HepG2 (cell line): ENCODE measurements around the gene DRG1. TPM values are rescaled to one million over a fixed set of nuclear protein-coding genes. Genes with fewer than 3 reads are reported as not detected.

Source experiments
- DPF2 ChIP-seq: sonication (generic); formaldehyde crosslinking; IDR thresholded peaks from 2 replicates; pipeline ENCODE4 v1.4.0; 2020; ENCODE audit warnings: mild to moderate bottlenecking, low read depth, missing genetic modification reagents, borderline replicate concordance
- ELF1 ChIP-seq: sonication (generic); formaldehyde crosslinking; IDR thresholded peaks from 2 replicates; pipeline ENCODE4 v1.4.0; 2020; ENCODE audit warnings: missing genetic modification reagents
- NBN ChIP-seq: fragments of 450-650 bp; conservative IDR thresholded peaks from 2 replicates; pipeline ENCODE4 v1.6.1; 2017
- NCOA5 ChIP-seq: sonication (generic); formaldehyde crosslinking; IDR thresholded peaks from 2 replicates; pipeline ENCODE4 v1.4.0; 2020; ENCODE audit warnings: missing genetic modification reagents
- NCOR1 ChIP-seq: fragments of 200-600 bp; sonication (generic); IDR thresholded peaks from 2 replicates; pipeline ENCODE4 v1.7.0; 2017; ENCODE audit warnings: antibody characterized with exemption, low read length, borderline replicate concordance
- ZNF10 ChIP-seq: sonication (generic); formaldehyde crosslinking; IDR thresholded peaks from 2 replicates; pipeline ENCODE4 v1.4.0; 2020; ENCODE audit warnings: mild to moderate bottlenecking, low read depth, missing genetic modification reagents, borderline replicate concordance
- ZNF253 ChIP-seq: sonication (generic); formaldehyde crosslinking; IDR thresholded peaks from 2 replicates; pipeline ENCODE4 v1.8.0; 2022; ENCODE audit warnings: mild to moderate bottlenecking, missing genetic modification reagents, borderline replicate concordance
- ZNF354B ChIP-seq: sonication (generic); formaldehyde crosslinking; IDR thresholded peaks from 2 replicates; pipeline ENCODE4 v1.8.0; 2022; ENCODE audit warnings: mild to moderate bottlenecking, missing genetic modification reagents
- ZNF781 ChIP-seq: sonication (generic); formaldehyde crosslinking; IDR thresholded peaks from 2 replicates; pipeline ENCODE4 v1.5.1; 2020; ENCODE audit warnings: borderline replicate concordance, mild to moderate bottlenecking, missing genetic modification reagents; ENCODE audit errors: not compliant biosample characterization
- ZNF879 ChIP-seq: sonication (generic); formaldehyde crosslinking; IDR thresholded peaks from 2 replicates; pipeline ENCODE4 v1.8.1; 2023; ENCODE audit warnings: missing genetic modification reagents
- ZSCAN12 ChIP-seq: sonication (generic); formaldehyde crosslinking; IDR thresholded peaks from 2 replicates; pipeline ENCODE4 v1.9.0; 2021; ENCODE audit warnings: mild to moderate bottlenecking, missing genetic modification reagents
- polyA plus RNA-seq, 8 experiments: library from polyadenylated mRNA; depleted of rRNA in 3 of 8; stranded (reverse) in 7 of 8; unstranded in 1 of 8; fragments of >200 nt; fragmentation: Illumina TruSeq in 4 of 8; extraction: Trizol in 4 of 8; gene quantifications; 2 replicates each; pipeline versions ENCODE4 v1.2.1 to v1.2.3, GENCODE V29; 2011 to 2016; ENCODE audit warnings: low read depth in 4 of 8, missing spikeins in 1 of 8, mixed read lengths in 1 of 8; ENCODE audit not compliant: insufficient read depth in 1 of 8
- total RNA-seq, 5 experiments: library from RNA; depleted of rRNA; stranded (reverse); fragments of >200 nt; fragmentation: Illumina TruSeq; extraction: Trizol; gene quantifications; 2 replicates each; pipeline ENCODE4 v1.2.3, GENCODE V29; 2016; ENCODE audit warnings: low read depth in 1 of 5
- TF ChIP-seq, protein P1 (sequence below): sonication (generic); formaldehyde crosslinking; IDR thresholded peaks from 2 replicates; pipeline ENCODE4 v1.5.0; 2020; ENCODE audit warnings: mild to moderate bottlenecking, missing genetic modification reagents, borderline replicate concordance
- TF ChIP-seq, protein P2 (sequence below): sonication (generic); formaldehyde crosslinking; IDR thresholded peaks from 2 replicates; pipeline ENCODE4 v1.4.0; 2020; ENCODE audit warnings: mild to moderate bottlenecking, missing genetic modification reagents
- TF ChIP-seq, protein P3 (sequence below): sonication (generic); formaldehyde crosslinking; IDR thresholded peaks from 2 replicates; pipeline ENCODE4 v1.5.1; 2020; ENCODE audit warnings: mild to moderate bottlenecking, moderate library complexity, missing genetic modification reagents

The DRG1 gene
- total and polyA plus RNA-seq, 2 of the 13 experiments (the other 11 are each of a cell fraction or from before 2014, with no cell fraction given) = 59.0 to 94.8 TPM

DNA sequence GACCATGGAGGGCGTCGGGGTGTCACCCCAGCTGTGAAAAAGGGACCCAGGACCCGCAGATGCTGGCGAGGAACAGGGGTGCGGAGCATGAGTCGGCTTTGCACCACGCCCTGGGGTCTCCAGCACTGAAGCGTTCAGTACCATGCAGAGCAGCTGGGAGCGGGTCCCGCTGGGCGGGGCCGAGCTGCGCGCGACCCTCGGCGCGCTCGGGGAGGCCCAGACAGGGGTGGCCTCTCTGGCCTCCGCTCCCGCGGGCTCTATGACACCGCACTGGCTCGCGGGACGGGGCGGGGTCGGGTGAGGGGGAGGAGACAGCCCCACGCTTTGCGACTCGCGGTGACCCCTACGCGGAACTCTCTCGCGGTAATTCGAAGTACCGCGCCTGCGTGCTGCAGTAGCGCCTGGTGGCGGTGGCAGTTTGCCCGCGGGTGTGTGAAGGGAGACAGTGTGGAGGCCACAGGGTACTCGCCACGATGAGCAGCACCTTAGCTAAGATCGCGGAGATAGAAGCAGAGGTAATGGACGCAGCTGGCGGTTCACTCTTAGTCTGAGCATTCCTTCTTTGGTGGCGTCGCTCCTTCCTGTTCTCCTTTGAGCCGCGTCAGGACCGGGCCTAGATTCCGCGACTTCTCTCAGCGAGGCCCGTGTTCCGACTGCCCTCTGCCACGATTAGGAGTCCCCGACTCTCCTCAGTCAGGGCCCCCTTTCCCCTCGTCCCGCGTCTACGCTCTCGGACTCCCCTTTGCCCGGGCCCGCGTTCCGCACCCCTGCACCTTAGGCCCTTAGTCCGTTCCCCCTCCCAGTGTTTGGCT, at the start of gene DRG1 (continued):
- TF ChIP-seq, protein P1, sequence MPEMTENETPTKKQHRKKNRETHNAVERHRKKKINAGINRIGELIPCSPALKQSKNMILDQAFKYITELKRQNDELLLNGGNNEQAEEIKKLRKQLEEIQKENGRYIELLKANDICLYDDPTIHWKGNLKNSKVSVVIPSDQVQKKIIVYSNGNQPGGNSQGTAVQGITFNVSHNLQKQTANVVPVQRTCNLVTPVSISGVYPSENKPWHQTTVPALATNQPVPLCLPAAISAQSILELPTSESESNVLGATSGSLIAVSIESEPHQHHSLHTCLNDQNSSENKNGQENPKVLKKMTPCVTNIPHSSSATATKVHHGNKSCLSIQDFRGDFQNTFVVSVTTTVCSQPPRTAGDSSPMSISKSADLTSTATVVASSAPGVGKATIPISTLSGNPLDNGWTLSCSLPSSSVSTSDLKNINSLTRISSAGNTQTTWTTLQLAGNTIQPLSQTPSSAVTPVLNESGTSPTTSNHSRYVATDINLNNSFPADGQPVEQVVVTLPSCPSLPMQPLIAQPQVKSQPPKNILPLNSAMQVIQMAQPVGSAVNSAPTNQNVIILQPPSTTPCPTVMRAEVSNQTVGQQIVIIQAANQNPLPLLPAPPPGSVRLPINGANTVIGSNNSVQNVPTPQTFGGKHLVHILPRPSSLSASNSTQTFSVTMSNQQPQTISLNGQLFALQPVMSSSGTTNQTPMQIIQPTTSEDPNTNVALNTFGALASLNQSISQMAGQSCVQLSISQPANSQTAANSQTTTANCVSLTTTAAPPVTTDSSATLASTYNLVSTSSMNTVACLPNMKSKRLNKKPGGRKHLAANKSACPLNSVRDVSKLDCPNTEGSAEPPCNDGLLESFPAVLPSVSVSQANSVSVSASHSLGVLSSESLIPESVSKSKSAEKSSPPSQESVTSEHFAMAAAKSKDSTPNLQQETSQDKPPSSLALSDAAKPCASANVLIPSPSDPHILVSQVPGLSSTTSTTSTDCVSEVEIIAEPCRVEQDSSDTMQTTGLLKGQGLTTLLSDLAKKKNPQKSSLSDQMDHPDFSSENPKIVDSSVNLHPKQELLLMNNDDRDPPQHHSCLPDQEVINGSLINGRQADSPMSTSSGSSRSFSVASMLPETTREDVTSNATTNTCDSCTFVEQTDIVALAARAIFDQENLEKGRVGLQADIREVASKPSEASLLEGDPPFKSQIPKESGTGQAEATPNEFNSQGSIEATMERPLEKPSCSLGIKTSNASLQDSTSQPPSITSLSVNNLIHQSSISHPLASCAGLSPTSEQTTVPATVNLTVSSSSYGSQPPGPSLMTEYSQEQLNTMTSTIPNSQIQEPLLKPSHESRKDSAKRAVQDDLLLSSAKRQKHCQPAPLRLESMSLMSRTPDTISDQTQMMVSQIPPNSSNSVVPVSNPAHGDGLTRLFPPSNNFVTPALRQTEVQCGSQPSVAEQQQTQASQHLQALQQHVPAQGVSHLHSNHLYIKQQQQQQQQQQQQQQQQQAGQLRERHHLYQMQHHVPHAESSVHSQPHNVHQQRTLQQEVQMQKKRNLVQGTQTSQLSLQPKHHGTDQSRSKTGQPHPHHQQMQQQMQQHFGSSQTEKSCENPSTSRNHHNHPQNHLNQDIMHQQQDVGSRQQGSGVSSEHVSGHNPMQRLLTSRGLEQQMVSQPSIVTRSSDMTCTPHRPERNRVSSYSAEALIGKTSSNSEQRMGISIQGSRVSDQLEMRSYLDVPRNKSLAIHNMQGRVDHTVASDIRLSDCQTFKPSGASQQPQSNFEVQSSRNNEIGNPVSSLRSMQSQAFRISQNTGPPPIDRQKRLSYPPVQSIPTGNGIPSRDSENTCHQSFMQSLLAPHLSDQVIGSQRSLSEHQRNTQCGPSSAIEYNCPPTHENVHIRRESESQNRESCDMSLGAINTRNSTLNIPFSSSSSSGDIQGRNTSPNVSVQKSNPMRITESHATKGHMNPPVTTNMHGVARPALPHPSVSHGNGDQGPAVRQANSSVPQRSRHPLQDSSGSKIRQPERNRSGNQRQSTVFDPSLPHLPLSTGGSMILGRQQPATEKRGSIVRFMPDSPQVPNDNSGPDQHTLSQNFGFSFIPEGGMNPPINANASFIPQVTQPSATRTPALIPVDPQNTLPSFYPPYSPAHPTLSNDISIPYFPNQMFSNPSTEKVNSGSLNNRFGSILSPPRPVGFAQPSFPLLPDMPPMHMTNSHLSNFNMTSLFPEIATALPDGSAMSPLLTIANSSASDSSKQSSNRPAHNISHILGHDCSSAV (CRISPR knock-in tag) = no peak
- TF ChIP-seq ZNF253 (no peak), ZNF10 (CRISPR knock-in tag) (no peak), ZNF781 (CRISPR knock-in tag) (no peak), ZNF354B (no peak), ELF1 (CRISPR knock-in tag) (peak; percentile 46; the same call in 1 of the 2 replicates), ZNF879 (CRISPR knock-in tag) (no peak), NBN (no peak), DPF2 (no peak), ZSCAN12 (no peak; the same call in none of the 2 replicates), NCOA5 (CRISPR knock-in tag) (no peak), NCOR1 (no peak; the same call in 1 of the 2 replicates)
- TF ChIP-seq, protein P2, sequence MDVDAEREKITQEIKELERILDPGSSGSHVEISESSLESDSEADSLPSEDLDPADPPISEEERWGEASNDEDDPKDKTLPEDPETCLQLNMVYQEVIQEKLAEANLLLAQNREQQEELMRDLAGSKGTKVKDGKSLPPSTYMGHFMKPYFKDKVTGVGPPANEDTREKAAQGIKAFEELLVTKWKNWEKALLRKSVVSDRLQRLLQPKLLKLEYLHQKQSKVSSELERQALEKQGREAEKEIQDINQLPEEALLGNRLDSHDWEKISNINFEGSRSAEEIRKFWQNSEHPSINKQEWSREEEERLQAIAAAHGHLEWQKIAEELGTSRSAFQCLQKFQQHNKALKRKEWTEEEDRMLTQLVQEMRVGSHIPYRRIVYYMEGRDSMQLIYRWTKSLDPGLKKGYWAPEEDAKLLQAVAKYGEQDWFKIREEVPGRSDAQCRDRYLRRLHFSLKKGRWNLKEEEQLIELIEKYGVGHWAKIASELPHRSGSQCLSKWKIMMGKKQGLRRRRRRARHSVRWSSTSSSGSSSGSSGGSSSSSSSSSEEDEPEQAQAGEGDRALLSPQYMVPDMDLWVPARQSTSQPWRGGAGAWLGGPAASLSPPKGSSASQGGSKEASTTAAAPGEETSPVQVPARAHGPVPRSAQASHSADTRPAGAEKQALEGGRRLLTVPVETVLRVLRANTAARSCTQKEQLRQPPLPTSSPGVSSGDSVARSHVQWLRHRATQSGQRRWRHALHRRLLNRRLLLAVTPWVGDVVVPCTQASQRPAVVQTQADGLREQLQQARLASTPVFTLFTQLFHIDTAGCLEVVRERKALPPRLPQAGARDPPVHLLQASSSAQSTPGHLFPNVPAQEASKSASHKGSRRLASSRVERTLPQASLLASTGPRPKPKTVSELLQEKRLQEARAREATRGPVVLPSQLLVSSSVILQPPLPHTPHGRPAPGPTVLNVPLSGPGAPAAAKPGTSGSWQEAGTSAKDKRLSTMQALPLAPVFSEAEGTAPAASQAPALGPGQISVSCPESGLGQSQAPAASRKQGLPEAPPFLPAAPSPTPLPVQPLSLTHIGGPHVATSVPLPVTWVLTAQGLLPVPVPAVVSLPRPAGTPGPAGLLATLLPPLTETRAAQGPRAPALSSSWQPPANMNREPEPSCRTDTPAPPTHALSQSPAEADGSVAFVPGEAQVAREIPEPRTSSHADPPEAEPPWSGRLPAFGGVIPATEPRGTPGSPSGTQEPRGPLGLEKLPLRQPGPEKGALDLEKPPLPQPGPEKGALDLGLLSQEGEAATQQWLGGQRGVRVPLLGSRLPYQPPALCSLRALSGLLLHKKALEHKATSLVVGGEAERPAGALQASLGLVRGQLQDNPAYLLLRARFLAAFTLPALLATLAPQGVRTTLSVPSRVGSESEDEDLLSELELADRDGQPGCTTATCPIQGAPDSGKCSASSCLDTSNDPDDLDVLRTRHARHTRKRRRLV = peak; percentile 80
- TF ChIP-seq, protein P3, sequence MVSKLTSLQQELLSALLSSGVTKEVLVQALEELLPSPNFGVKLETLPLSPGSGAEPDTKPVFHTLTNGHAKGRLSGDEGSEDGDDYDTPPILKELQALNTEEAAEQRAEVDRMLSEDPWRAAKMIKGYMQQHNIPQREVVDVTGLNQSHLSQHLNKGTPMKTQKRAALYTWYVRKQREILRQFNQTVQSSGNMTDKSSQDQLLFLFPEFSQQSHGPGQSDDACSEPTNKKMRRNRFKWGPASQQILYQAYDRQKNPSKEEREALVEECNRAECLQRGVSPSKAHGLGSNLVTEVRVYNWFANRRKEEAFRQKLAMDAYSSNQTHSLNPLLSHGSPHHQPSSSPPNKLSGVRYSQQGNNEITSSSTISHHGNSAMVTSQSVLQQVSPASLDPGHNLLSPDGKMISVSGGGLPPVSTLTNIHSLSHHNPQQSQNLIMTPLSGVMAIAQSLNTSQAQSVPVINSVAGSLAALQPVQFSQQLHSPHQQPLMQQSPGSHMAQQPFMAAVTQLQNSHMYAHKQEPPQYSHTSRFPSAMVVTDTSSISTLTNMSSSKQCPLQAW = peak; percentile 45; the same call in 1 of the 2 replicates
